ENCODE data around the gene CDH15.

GRCh38 chr16:89242795-89243200, 71.2 kb downstream of the CDH15 start:
- TF ChIP-seq CTCF (IDR thresholded peaks at IDR 0.05; ENCODE audit: borderline replicate concordance, extremely low read depth, low read length, poor library complexity, severe bottlenecking) (no peak), EZH2 (IDR thresholded peaks at IDR 0.05; ENCODE audit: borderline replicate concordance, low read depth, low read length, severe bottlenecking) (no peak)
